Ovary (tissue), 3 donors: ENCODE data around the gene NCOA3.

ENCODE experiments used
- CTCF ChIP-seq, 3 donors: fragments of 450-650 bp in 2 of 3; fragments of 200-600 bp in 1 of 3; IDR thresholded peaks; one replicate each; pipeline versions ENCODE4 v1.5.1 to v1.8.0; 2016 to 2022; ENCODE audit warnings: antibody characterized with exemption in 3 of 3, mild to moderate bottlenecking in 1 of 3
- POLR2A ChIP-seq: fragments of 450-650 bp; IDR thresholded peaks from one replicate; pipeline ENCODE4 v1.6.1; 2017; ENCODE audit warnings: antibody characterized with exemption, mild to moderate bottlenecking, moderate library complexity
- donor health status: DM: no; HTN: no; CAD: no.

GRCh38 chr20:47620808-47621805 lies 119.4 kb downstream of the NCOA3 start:
- TF ChIP-seq CTCF (IDR thresholded peaks at IDR 0.05) (peak; percentile 65 to 78 (median 66)), POLR2A (no peak)
